GM21526 (cell line): ENCODE measurements around the gene MEAF6.

Source experiments
- ATAC-seq: cut with Tn5 transposase; IDR thresholded peaks from one replicate; pipeline ENCODE4 v1.9.1; 2021; ENCODE audit warnings: moderate library complexity; ENCODE audit not compliant: unreplicated experiment, low FRiP score

Gene MEAF6

DNA sequence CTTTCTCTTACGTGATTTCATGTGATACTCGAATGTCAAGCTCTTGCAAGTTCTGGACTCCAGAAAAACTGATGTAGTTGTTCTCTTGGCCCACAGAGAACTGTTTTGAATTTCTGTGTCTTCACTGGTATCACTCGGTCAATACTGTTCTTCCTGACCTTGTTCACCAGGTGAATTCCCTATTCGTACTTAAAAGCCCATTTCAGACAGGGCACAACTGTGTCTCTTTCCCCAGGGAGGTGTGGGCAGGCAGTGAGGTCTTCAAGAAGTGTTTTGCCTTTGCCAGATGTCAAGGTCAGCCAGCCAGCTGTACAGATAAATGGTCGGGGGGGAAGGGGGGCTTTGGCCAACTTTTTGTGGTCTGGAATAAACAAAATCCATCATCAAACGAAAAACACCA is 67.7 kb downstream of the MEAF6 start:
- ATAC-seq = no peak

DNA sequence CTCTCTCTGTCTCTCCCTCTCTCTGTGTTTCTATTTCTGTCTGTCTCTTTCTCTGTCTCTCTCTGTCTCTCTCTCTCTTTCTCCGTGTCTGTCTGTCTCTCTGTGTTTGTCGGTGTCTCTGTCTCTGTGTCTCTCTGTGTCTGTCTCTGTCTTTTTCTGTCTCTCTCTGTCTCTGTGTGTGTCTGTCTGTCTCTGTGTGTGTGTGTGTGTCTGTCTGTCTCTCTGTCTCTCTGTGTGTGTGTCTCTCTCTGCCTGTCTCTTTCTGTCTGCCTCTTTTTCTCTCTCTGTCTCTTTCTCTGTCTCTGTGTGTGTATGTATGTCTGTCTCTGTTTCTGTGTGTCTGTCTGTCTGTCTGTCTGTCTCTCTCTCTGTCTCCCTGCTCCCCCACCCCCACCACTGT is 71.9 kb downstream of the MEAF6 start:
- no peak for ATAC-seq
